PC-9 (cell line): ENCODE measurements around the gene ZSCAN4.

Source experiments
- CTCF ChIP-seq: fragments of 200-600 bp; sonication (generic); conservative IDR thresholded peaks from 2 replicates; pipeline ENCODE4 v1.6.1; 2017; ENCODE audit warnings: mixed run types, antibody characterized with exemption, mild to moderate bottlenecking, moderate library complexity
- EZH2 ChIP-seq: fragments of 200-600 bp; sonication (generic); IDR thresholded peaks from 2 replicates; pipeline ENCODE4 v1.8.0; 2017; ENCODE audit warnings: antibody characterized with exemption, low read depth

DNA sequence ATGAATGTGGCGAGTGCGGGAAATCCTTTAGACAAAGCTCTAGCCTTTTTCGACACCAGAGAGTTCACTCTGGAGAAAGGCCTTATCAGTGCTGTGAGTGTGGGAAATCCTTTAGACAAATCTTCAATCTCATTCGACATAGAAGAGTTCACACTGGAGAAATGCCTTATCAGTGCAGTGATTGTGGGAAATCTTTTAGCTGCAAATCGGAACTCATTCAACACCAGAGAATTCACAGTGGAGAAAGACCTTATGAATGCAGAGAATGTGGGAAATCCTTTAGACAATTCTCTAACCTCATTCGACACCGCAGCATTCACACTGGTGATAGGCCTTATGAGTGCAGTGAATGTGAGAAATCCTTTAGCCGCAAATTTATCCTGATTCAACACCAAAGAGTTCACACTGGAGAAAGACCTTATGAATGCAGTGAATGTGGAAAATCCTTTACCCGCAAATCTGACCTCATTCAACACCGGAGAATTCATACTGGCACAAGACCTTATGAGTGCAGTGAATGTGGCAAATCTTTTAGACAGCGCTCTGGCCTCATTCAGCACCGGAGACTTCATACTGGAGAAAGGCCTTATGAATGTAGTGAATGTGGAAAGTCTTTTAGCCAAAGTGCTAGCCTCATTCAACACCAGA, 18.8 kb downstream of the ZSCAN4 start:
- TF ChIP-seq EZH2 (no peak), CTCF (no peak)
